T-helper 9 cell (primary cell): Measurements from ENCODE around the gene VCX2.
"Not testable (repeated sequence)": the region's sequence is repeated elsewhere in the genome, so short reads cannot be mapped to it uniquely, and the experiment has no call there.

Source experiments
- DNase-seq: peaks from one replicate; pipeline ENCODE4 v3.0.0-alpha.2; 2020

The VCX2 gene

DNA sequence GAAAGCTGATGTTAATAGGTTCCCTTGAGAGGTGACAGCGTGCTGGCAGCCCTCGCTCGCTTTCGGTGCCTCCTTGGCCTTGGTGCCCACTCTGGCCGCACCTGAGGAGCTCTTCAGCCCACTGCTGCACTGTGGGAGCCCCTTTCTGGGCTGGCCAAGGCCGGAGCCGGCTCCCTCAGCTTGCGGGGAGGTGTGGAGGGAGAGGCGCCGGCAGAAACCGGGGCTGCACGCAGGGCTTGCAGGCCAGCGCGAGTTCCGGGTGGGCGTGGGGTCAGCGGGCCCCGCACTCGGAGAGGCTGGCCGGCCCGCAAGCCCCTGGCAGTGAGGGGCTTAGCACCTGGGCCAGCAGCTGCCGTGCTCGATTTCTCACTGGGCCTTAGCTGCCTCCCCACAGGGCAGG lies 49.7 kb downstream of the VCX2 start:
- not testable (repeated sequence) for DNase-seq
